Measurements from ENCODE around the gene NT5C3A. TPM values are rescaled to one million over a fixed set of nuclear protein-coding genes. Genes with fewer than 3 reads are reported as not detected.
"Not testable (repeated sequence)": the region's sequence is repeated elsewhere in the genome, so short reads cannot be mapped to it uniquely, and the experiment has no call there.

The NT5C3A gene
- total RNA-seq, 3 donors from 2014 or later (not counting 1 experiment from before 2014, with no cell fraction given): 33.7 to 49.8 (median 49.5) TPM

DNA sequence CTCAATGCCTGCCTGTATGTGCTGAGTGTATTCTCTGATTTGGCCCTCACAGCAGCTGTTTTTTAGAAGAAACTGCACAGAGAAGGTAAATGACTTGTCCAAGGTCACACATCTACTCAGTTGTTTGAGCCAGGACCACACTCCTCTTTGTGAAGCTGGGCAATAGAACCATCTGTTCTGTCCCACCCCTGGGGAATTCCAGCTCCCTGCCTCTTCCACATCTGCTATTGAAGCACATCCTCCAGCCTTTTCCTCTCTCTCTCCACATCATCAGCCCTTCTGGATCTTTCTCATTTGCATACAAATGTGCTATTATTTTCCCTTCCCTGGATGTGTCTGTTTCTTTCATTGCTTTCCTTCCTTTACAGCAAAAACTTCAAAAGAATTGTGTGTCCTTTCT is 59.5 kb downstream of the NT5C3A start:
- ATAC-seq; H3K27ac Mint-ChIP-seq; H3K4me3 Mint-ChIP-seq; H3K4me3 ChIP-seq (ENCODE audit: low read length); H3K27me3 ChIP-seq (ENCODE audit: control insufficient read depth, insufficient read depth, low read length); H3K36me3 ChIP-seq (ENCODE audit: control insufficient read depth, insufficient read depth, low read length); DNase-seq; H3K27ac ChIP-seq (ENCODE audit: low read length); H3K36me3 Mint-ChIP-seq; H3K9me3 ChIP-seq (ENCODE audit: control insufficient read depth, insufficient read depth, low read length); intact Hi-C loops (cut with micrococcal nuclease); H3K9me3 Mint-ChIP-seq; H3K4me1 Mint-ChIP-seq; H3K4me1 ChIP-seq (ENCODE audit: control insufficient read depth, insufficient read depth, low read length): not testable (repeated sequence)
- peaks cover 12 to 16% of the 10 kb centered on the region in 2 donors for H3K27me3 Mint-ChIP-seq (ENCODE audit: low read depth in 2 of 2)

DNA sequence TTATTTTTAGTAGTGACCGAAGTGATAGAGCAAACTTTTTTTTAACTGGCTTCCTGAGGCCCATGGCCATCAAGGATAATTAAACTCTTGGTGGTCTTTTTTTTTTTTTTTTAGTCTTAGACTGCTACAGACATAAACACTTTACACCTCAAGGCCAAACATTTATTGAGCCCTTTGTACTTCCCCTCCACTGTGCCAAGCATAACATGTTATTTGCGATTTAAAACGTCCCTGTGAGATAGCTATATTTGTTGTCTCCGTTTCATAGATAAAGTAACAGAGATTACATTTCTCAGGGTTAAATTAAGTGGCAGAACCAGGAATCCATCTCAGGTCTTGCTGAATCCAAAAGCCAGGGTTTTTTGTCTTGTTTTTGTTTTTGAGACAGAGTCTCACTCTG is 63.2 kb downstream of the NT5C3A start:
- ATAC-seq; DNase-seq; H3K36me3 Mint-ChIP-seq; H3K4me3 ChIP-seq (ENCODE audit: low read length); H3K27ac ChIP-seq (ENCODE audit: low read length); H3K27ac Mint-ChIP-seq; H3K27me3 ChIP-seq (ENCODE audit: control insufficient read depth, insufficient read depth, low read length); H3K9me3 ChIP-seq (ENCODE audit: control insufficient read depth, insufficient read depth, low read length); intact Hi-C loops (cut with micrococcal nuclease); H3K4me3 Mint-ChIP-seq; H3K4me1 ChIP-seq (ENCODE audit: control insufficient read depth, insufficient read depth, low read length); H3K36me3 ChIP-seq (ENCODE audit: control insufficient read depth, insufficient read depth, low read length); H3K4me1 Mint-ChIP-seq; H3K9me3 Mint-ChIP-seq: not testable (repeated sequence)
- 69% methylated on average over 3 of the region's 4 CpGs for WGBS (ENCODE audit: insufficient coverage)
- H3K27me3 Mint-ChIP-seq (ENCODE audit: low read depth in 2 of 2): peaks cover 12 to 16% of the 10 kb centered on the region in 2 donors

DNA sequence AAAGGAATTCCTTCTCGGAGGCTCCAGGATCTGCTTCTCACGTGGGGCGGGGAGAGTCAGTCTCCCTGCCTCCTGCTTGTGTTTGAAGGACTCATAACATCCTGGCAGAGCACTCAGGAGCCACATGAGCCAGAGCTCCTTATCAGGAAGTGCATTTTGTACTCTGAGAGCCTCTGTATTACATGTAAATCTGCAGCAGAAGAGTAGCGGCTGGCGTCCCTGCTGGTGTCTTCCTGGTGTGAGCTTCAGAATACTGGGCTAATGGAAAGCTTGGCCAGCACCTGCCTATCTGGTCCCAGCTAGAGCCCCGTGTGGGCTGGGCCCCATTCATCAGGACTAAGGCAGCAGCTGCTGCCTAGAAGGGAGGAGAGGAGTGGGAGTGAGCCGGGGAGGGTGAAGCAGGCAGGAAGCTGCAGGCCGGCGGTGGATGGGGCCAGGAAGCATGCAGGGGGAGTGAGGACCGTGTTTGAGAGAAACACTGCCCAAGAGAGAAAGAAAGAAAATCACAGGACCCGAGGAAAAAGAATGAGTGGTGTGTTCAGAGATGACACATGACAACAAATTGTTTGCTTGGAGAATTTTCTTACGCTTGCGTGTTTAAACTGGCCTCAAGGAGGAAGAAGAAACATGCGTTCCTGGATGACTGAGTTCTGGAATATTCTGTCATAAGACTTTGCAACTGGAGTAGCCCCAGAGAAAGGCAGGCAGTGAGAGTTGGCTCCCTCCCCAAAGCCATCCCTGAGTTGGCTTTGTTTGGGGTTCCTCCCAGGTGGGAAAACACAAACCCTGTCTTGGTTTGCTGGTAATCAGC is 64.0 kb downstream of the NT5C3A start:
- H3K9me3 Mint-ChIP-seq; H3K4me3 ChIP-seq (ENCODE audit: low read length); H3K27ac ChIP-seq (ENCODE audit: low read length); H3K9me3 ChIP-seq (ENCODE audit: control insufficient read depth, insufficient read depth, low read length); H3K36me3 Mint-ChIP-seq; intact Hi-C loops (cut with micrococcal nuclease); H3K4me1 ChIP-seq (ENCODE audit: control insufficient read depth, insufficient read depth, low read length); DNase-seq; H3K36me3 ChIP-seq (ENCODE audit: control insufficient read depth, insufficient read depth, low read length); H3K4me1 Mint-ChIP-seq; H3K27me3 ChIP-seq (ENCODE audit: control insufficient read depth, insufficient read depth, low read length): not testable (repeated sequence)
- H3K27me3 Mint-ChIP-seq (ENCODE audit: low read depth in 2 of 2): peaks cover 14 to 16% of the 10 kb centered on the region in 2 donors
- WGBS (ENCODE audit: insufficient coverage): 15% methylated on average over 14 of the region's 14 CpGs
- peak overlapping the region in 1 of 2 donors; percentile 40 for H3K27ac Mint-ChIP-seq
- peak; percentile 26 to 61 (median 48) for ATAC-seq
- peak overlapping the region; percentile 35 for H3K4me3 Mint-ChIP-seq

DNA sequence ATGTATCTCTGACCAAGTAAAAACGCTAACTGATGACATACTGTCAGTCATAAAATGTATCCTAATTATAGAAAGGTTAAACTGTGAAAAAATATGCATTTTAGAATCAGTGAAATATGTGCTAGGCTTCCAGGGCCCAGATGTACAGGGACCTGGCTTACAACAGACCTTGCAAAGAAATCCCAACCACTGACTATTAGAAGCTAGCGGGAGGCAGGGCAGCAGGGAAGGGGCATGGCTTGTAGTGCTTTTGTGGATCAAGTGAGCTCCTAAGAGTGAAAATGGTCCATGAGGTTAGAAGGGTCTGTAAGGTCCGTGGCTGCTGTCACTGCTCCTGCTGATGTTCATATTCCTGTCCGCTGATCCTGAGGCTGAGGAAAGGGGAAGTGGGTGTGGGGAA is 64.6 kb downstream of the NT5C3A start:
- ATAC-seq; H3K27me3 ChIP-seq (ENCODE audit: control insufficient read depth, insufficient read depth, low read length); H3K9me3 Mint-ChIP-seq; H3K36me3 Mint-ChIP-seq; intact Hi-C loops (cut with micrococcal nuclease); H3K4me3 Mint-ChIP-seq; DNase-seq; H3K4me1 ChIP-seq (ENCODE audit: control insufficient read depth, insufficient read depth, low read length); H3K4me3 ChIP-seq (ENCODE audit: low read length); H3K27ac Mint-ChIP-seq; H3K9me3 ChIP-seq (ENCODE audit: control insufficient read depth, insufficient read depth, low read length); H3K27ac ChIP-seq (ENCODE audit: low read length); H3K36me3 ChIP-seq (ENCODE audit: control insufficient read depth, insufficient read depth, low read length): not testable (repeated sequence)
- Mint-ChIP-seq H3K27me3 (ENCODE audit: low read depth in 2 of 2) (peaks cover 14 to 16% of the 10 kb centered on the region in 2 donors), H3K4me1 (peaks cover under 1 to 14% of the 10 kb centered on the region in 2 donors)
- 71% methylated on average over 1 of the region's 4 CpGs for WGBS (ENCODE audit: insufficient coverage)

DNA sequence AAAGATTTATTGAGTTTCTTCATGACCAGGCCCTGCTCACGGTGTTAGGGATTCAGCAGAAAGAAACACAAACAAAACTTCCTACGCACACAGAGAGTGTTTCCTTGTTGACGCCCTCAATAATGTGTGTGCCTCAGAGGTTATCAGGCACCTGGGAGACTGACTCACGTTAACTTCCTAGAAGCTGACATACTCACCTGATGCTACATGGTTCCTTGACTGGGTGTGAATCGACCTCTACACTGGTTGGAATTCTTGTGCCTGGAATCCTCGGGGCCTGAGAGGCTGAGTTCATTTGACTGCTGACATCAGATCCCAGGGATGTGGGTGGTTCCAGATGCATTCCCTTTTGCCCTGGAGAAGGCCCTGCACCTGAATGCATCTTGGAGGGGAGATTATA is 69.8 kb downstream of the NT5C3A start:
- DNase-seq; H3K4me3 ChIP-seq (ENCODE audit: low read length); H3K36me3 Mint-ChIP-seq; H3K9me3 Mint-ChIP-seq; H3K4me3 Mint-ChIP-seq; intact Hi-C loops (cut with micrococcal nuclease); H3K36me3 ChIP-seq (ENCODE audit: control insufficient read depth, insufficient read depth, low read length); H3K27ac ChIP-seq (ENCODE audit: low read length); H3K27me3 ChIP-seq (ENCODE audit: control insufficient read depth, insufficient read depth, low read length); H3K9me3 ChIP-seq (ENCODE audit: control insufficient read depth, insufficient read depth, low read length): not testable (repeated sequence)
- peak in 1 of 3 donors; percentile 34 for ATAC-seq
- H3K27ac Mint-ChIP-seq: peak overlapping the region in 1 of 2 donors; percentile 58
- peaks cover 8 to 13% of the 10 kb centered on the region in 2 donors for H3K27me3 Mint-ChIP-seq (ENCODE audit: low read depth in 2 of 2)
- WGBS (ENCODE audit: insufficient coverage): 50% methylated on average over 6 of the region's 6 CpGs
- peaks cover 25% of the 10 kb centered on the region for H3K4me1 ChIP-seq (ENCODE audit: control insufficient read depth, insufficient read depth, low read length)
- peaks cover 36 to 41% of the 10 kb centered on the region in 2 donors for H3K4me1 Mint-ChIP-seq

DNA sequence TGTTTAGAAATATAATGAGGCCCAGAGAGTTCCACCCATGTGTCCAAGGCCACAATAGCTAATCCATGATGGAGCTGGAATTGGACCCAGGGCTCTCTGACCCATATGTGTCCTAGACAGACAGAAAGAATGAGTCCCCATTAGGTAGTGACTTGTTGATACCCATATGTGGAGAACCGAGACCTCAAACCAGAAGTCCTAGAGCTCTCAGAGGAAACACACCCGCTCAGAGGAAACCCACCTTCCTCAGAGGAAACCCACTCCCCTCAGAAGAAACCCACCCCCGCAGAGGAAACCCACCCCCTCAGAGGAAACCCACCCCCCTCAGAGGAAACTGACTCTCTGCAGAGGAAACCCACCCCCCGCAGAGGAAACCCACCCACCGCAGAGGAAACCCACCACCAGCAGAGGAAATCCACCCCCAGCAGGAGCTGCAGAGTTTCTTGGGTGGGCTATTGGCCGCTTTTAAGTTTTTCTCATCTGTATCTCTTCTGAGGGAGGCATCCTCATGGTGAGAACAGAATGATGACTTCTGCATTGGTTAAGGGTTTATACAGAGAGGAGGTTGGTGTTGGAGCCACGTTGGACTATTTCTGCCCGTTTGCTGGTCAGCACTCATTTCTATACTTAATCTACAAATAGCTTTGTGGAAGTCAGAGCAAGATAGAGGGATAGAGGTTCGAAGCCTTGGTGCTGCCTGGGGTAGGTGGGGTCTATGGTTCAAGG is 70.4 kb downstream of the NT5C3A start:
- H3K36me3 ChIP-seq (ENCODE audit: control insufficient read depth, insufficient read depth, low read length); DNase-seq; H3K9me3 Mint-ChIP-seq; intact Hi-C loops (cut with micrococcal nuclease); H3K27ac ChIP-seq (ENCODE audit: low read length); H3K27me3 ChIP-seq (ENCODE audit: control insufficient read depth, insufficient read depth, low read length); H3K4me3 Mint-ChIP-seq; H3K4me3 ChIP-seq (ENCODE audit: low read length); H3K9me3 ChIP-seq (ENCODE audit: control insufficient read depth, insufficient read depth, low read length); H3K36me3 Mint-ChIP-seq: not testable (repeated sequence)
- Mint-ChIP-seq H3K27ac (peak overlapping the region in 1 of 2 donors; percentile 58), H3K27me3 (ENCODE audit: low read depth in 2 of 2) (peaks cover 8 to 13% of the 10 kb centered on the region in 2 donors), H3K4me1 (peaks cover 36 to 41% of the 10 kb centered on the region in 2 donors)
- no CpG with 5 or more reads among the region's 9 CpGs for WGBS (ENCODE audit: insufficient coverage)
- ATAC-seq: peak in 2 of 3 donors; percentile 56 to 59
- H3K4me1 ChIP-seq (ENCODE audit: control insufficient read depth, insufficient read depth, low read length): peaks cover 25% of the 10 kb centered on the region

DNA sequence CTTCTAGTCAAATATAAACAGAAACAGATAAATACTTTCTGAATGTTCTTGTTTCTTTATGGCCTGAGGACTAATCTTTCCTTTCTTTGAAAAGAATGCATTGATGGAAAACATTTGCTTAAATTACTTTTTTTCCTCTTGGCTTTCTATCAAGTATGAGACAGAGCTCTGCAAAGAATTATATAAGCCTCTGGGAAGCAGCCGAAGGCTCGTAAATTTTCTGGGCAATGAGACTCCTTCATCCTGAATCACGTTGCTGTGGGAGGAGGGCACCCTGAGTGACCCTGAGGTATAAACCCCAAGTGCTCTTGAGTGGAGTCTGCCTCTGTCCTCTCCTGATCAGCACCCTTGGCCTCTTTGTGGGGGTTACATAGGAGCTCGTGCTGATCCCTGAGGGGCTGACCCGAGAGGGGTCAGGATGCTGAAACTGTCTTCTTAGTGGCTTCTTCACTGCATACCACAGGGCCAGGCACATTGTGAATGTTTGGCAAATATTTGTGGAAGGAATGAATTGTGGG is 71.4 kb downstream of the NT5C3A start:
- Mint-ChIP-seq H3K4me3 (peak overlapping the region; percentile 35), H3K27me3 (ENCODE audit: low read depth in 2 of 2) (peaks cover 8 to 13% of the 10 kb centered on the region in 2 donors)

More for the DNA sequence above, 71.4 kb downstream of the NT5C3A start:
- H3K27ac ChIP-seq (ENCODE audit: low read length); H3K36me3 Mint-ChIP-seq; H3K36me3 ChIP-seq (ENCODE audit: control insufficient read depth, insufficient read depth, low read length); DNase-seq; intact Hi-C loops (cut with micrococcal nuclease); H3K27ac Mint-ChIP-seq; H3K9me3 ChIP-seq (ENCODE audit: control insufficient read depth, insufficient read depth, low read length); ATAC-seq; H3K9me3 Mint-ChIP-seq; H3K4me3 ChIP-seq (ENCODE audit: low read length); H3K27me3 ChIP-seq (ENCODE audit: control insufficient read depth, insufficient read depth, low read length): not testable (repeated sequence)
- WGBS (ENCODE audit: insufficient coverage): 60% methylated on average over 1 of the region's 5 CpGs
- H3K4me1 Mint-ChIP-seq: peaks cover 36 to 41% of the 10 kb centered on the region in 2 donors
- H3K4me1 ChIP-seq (ENCODE audit: control insufficient read depth, insufficient read depth, low read length): peaks cover 25% of the 10 kb centered on the region
